GM23338 (cell line): ENCODE data around the gene KCNH8.

ENCODE experiments used
- CREB1 ChIP-seq: fragments of 250-450 bp; sonication (Bioruptor Pico); IDR thresholded peaks from 2 replicates; pipeline ENCODE4 v1.5.0; 2020; ENCODE audit warnings: low read depth, mild to moderate bottlenecking, moderate library complexity
- CTCF ChIP-seq, 2 experiments: fragments of 200-600 bp in 1 of 2; sonication (generic) in 1 of 2; conservative IDR thresholded peaks; 2 replicates each; pipeline versions ENCODE4 v1.5.1 to v1.6.1; 2016 to 2017; ENCODE audit warnings: antibody characterized with exemption in 2 of 2, low read depth in 2 of 2, mild to moderate bottlenecking in 2 of 2, moderate library complexity in 1 of 2
- EZH2 ChIP-seq: fragments of 200-600 bp; sonication (generic); IDR thresholded peaks from one replicate; pipeline ENCODE4 v1.8.0; 2017; ENCODE audit warnings: antibody characterized with exemption, mild to moderate bottlenecking, low read depth; ENCODE audit not compliant: unreplicated experiment
- EZH2phosphoT487 ChIP-seq: fragments of 200-600 bp; sonication (generic); IDR thresholded peaks from one replicate; pipeline ENCODE4 v1.8.1; 2018; ENCODE audit warnings: antibody characterized with exemption; ENCODE audit not compliant: unreplicated experiment
- JUNB ChIP-seq: IDR thresholded peaks from one replicate; pipeline ENCODE4 v1.6.1; 2016; ENCODE audit warnings: antibody characterized with exemption; ENCODE audit not compliant: unreplicated experiment
- REST ChIP-seq: IDR thresholded peaks from one replicate; pipeline ENCODE4 v1.6.1; 2018; ENCODE audit warnings: antibody characterized with exemption; ENCODE audit not compliant: unreplicated experiment

GRCh38 chr3:19488939-19489338, 340.6 kb downstream of the KCNH8 start:
- TF ChIP-seq CTCF (conservative IDR thresholded peaks at IDR 0.05; ENCODE audit: low read depth in 2 of 2) (no peak), EZH2 (no peak), JUNB (no peak), CREB1 (CRISPR knock-in tag) (no peak), REST (no peak), EZH2phosphoT487 (no peak)
